Body of pancreas (tissue), 4 donors: ENCODE measurements around the gene NFIC.

Experiments used
- CTCF ChIP-seq, 7 experiments: fragments of 450-650 bp in 4 of 7; fragments of 200-600 bp in 3 of 7; sonication (generic) in 3 of 7; IDR thresholded peaks; one replicate each; pipeline ENCODE4 v1.5.1; 2016 to 2019; ENCODE audit warnings: antibody characterized with exemption in 7 of 7
- POLR2A ChIP-seq, 3 donors: fragments of 450-650 bp; IDR thresholded peaks; one replicate each; pipeline ENCODE4 v1.6.1; 2016; ENCODE audit warnings: antibody characterized with exemption in 3 of 3, mild to moderate bottlenecking in 2 of 3

GRCh38 chr19:3325451-3325850 lies 40.9 kb upstream of the NFIC start:
- TF ChIP-seq CTCF (IDR thresholded peaks at IDR 0.05), result no peak
- no peak for TF ChIP-seq POLR2A (IDR thresholded peaks at IDR 0.05)
